HG03457 (cell line): Measurements from ENCODE around the gene WNT9B.

ENCODE experiments used
- ATAC-seq: cut with Tn5 transposase; IDR thresholded peaks from one replicate; pipeline ENCODE4 v1.9.1; 2021; ENCODE audit warnings: moderate number of reproducible peaks; ENCODE audit not compliant: unreplicated experiment

WNT9B gene

GRCh38 chr17:46853896-46854444, 2.6 kb downstream of the WNT9B start:
- ATAC-seq, result no peak

GRCh38 chr17:46854515-46854914, 3.1 kb downstream of the WNT9B start:
- ATAC-seq, result no peak

GRCh38 chr17:46854948-46855347, 3.6 kb downstream of the WNT9B start:
- ATAC-seq, result no peak

DNA sequence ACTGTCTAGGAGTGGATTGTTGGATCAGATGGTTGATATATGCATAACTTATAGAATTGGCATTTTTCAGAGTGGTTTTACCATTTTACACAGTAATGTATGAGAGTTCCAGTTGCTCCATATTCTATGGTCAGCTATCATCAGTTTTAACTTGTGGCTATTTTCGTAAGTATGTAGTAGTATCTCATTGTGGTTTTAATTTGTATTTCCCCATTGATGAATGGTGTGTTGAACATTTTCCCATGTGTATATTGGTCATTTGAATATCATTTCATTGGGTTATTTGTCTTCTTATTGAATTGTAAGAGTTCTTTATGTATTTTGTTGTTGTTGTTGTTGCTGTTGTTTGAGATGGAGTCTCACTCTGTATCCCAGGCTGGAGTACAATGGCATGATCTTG, 6.2 kb downstream of the WNT9B start:
- ATAC-seq, result no peak

- ATAC-seq, result no peak
These were observed 8.6 kb downstream of the WNT9B start for GRCh38 chr17:46859996-46860395.

GRCh38 chr17:46862949-46863348, 11.6 kb downstream of the WNT9B start:
- no peak for ATAC-seq

GRCh38 chr17:46863383-46864121, 12.2 kb downstream of the WNT9B start:
- ATAC-seq, result no peak

DNA sequence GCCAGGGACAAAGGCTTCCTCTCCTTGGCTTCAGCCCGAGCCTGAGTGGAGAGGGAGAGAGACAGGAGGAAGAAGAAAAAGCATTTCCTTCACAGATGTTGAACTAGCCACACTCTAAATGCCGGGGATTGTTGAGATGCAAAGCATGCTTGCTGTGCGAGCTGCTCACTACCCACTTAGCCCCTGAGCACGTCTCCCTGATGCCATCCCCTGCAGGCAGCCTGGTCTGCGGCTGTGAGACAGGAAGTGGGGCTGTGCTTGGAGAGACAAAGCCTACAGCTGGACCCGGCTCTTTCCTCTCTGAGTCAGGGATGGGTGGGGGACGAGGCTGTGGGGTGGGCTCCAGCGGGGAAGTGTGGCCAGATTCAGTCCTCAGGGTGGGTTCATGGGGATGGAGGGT, 13.7 kb downstream of the WNT9B start:
- no peak for ATAC-seq

DNA sequence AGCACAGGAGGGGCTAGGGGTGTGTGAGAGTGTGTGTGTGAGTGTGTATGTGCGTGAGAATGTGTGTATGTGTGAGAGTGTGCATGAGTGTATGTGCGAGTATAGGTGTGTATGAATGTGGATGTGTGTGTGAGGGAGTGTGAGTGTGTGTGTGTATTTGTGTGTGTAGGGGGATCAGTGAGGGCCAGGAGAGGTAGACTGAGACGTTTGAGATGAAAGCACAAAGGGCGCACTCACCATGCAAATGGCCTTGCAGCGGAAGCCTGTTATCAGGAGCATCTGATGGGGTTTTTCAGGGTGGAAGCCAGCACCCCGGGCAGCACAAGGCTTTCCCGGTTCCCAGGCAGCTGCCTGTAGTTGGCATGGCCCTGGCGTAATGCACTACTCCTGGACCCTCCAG, 14.9 kb downstream of the WNT9B start:
- no peak for ATAC-seq

DNA sequence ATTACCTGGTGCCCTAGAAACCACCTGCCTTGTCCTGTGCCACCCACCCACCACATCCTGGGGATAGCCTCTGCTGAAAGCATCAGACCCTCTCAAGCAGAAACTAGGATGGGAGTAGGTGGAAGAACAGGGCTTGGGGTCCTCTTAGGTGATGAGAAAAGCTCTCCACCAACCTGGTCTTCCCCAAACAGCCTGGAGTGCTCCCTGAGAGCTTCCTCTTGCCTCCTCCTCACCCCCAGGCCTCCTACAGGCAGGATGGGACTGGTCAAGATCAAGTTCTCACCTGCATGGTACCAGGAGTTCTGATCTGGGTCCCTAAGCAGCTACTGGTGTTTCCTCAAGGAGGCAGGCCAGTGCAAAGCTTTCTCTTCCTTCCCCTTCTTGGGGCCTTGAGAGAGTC, 15.4 kb downstream of the WNT9B start:
- ATAC-seq, result no peak

GRCh38 chr17:46868689-46869187, 17.4 kb downstream of the WNT9B start:
- no peak for ATAC-seq

GRCh38 chr17:46869296-46869695, 17.9 kb downstream of the WNT9B start:
- ATAC-seq, result no peak

- ATAC-seq, result no peak
These were observed 18.8 kb downstream of the WNT9B start for GRCh38 chr17:46869975-46870803.

DNA sequence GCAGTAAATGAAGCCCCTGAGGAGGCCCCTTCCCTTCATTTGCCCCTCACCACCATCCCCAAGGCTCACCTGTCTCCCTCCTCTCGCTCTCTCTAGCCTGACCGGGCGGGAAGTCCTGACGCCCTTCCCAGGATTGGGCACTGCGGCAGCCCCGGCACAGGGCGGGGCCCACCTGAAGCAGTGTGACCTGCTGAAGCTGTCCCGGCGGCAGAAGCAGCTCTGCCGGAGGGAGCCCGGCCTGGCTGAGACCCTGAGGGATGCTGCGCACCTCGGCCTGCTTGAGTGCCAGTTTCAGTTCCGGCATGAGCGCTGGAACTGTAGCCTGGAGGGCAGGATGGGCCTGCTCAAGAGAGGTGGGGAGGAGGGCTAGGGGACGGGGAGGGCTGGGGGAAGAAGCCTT, 21.0 kb downstream of the WNT9B start:
- no peak for ATAC-seq

- no peak for ATAC-seq
These were observed 22.7 kb downstream of the WNT9B start for GRCh38 chr17:46873941-46874645.

GRCh38 chr17:46874906-46875305, 23.5 kb downstream of the WNT9B start:
- ATAC-seq, result no peak

- ATAC-seq, result no peak
These were observed 24.5 kb downstream of the WNT9B start for GRCh38 chr17:46875849-46876352.

- no peak for ATAC-seq
These were observed 25.0 kb downstream of the WNT9B start for GRCh38 chr17:46876353-46876887.

DNA sequence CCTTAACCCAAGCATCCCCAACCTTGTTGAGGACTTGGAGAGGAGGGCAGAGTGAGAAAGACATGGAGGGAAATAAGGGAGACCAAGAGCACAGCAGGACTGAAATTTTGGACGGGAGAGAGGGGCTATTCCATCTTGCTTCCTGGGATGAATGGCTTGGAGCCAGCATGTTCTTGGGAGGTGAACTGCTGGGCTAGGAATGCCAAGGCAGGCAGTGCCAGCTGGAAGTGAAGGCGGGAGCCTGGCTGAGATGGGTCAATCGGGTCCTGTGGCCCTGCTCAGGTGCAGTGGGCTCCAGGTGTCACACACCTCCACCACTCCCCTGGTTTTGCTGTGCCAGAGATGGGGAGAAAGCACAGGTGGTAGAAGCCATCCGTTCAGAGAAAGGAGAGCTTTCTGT, 25.5 kb downstream of the WNT9B start:
- no peak for ATAC-seq

GRCh38 chr17:46877466-46877865, 26.1 kb downstream of the WNT9B start:
- ATAC-seq, result no peak

DNA sequence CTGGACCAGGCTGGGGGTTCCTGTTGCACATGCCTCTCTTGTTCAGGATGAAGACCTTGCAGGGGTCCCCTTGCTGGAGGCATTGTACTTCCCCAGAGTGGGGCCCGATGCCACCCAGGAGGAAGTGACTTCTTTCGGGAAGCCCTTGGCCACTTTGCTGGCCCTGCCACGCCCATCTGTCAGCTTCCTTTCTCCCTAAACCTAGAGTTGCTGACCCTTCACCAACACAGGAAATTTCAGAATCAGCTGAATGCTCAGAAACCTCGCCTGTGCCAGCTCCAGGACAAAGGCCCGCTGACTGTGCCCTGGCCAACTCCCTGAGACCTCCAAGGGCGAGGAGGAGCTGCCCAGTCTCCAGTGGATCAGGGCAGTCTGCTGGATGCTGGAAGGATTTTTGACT, 26.7 kb downstream of the WNT9B start:
- ATAC-seq, result no peak
